ENCODE data around the gene PTPRE.

The PTPRE gene

GRCh38 chr10:127883516-127883915, 23.4 kb upstream of the PTPRE start:
- DNase-seq (ENCODE audit: extremely low read depth, low read depth): no peak
- no peak for TF ChIP-seq CTCF (IDR thresholded peaks at IDR 0.05; ENCODE audit: low read depth, low read length)

DNA sequence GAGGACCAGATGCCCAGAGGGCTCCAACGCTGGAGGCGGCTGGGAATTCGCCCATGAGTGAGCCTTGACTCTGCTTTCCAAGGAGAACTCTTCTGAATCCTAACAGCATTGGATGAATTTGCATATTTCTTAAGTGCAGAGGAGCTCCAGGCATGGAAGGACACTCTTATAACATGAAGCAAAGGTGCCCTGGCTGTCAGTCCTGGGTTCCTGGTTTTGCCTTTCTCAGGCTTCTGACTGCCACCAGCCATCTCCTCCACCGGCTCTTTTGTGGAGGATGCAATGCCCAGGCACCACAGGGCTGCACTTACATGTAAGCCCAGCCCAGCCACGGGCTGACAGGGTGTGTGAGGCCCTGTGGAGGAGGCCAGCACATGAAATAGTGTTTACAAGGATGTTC, 22.4 kb upstream of the PTPRE start:
- TF ChIP-seq CTCF (IDR thresholded peaks at IDR 0.05; ENCODE audit: low read depth, low read length): no peak

DNA sequence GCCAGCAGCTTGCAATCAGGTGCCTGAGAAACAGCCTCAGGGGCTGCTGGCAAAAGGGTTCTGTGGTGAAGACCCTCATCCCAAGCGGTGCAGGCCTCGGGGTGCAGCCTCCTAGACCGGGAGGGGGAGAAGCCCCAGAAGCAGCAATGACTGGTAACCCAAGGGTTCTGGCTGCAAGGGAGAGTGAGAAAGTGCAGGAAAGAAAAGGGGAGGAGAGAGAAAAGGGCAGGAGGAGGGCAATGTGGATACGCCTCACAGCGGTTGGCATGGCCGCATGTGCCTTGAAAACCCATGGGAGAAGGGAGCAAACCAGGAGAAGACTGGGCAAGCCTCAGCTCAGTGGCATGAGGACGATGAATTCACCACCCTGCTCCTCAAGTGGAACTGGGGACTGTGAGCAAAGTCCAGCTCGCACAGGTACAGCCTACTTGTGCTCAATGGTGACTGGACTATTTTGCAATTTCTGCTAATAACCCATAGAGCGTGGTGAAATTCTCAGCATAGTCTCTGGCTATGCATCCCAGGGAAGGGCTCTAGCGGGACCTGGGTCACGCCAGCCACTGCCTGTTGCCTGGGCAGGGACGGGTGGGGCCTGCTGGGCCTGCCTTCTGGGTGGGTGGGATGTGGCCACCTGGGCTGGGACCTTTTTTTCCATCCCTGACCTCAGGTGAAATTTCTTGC, 20.4 kb upstream of the PTPRE start:
- TF ChIP-seq CTCF (IDR thresholded peaks at IDR 0.05; ENCODE audit: low read depth, low read length): no peak
- no peak for DNase-seq (ENCODE audit: extremely low read depth, low read depth)

More for the DNA sequence above, 22.4 kb upstream of the PTPRE start:
- DNase-seq (ENCODE audit: extremely low read depth, low read depth): no peak

DNA sequence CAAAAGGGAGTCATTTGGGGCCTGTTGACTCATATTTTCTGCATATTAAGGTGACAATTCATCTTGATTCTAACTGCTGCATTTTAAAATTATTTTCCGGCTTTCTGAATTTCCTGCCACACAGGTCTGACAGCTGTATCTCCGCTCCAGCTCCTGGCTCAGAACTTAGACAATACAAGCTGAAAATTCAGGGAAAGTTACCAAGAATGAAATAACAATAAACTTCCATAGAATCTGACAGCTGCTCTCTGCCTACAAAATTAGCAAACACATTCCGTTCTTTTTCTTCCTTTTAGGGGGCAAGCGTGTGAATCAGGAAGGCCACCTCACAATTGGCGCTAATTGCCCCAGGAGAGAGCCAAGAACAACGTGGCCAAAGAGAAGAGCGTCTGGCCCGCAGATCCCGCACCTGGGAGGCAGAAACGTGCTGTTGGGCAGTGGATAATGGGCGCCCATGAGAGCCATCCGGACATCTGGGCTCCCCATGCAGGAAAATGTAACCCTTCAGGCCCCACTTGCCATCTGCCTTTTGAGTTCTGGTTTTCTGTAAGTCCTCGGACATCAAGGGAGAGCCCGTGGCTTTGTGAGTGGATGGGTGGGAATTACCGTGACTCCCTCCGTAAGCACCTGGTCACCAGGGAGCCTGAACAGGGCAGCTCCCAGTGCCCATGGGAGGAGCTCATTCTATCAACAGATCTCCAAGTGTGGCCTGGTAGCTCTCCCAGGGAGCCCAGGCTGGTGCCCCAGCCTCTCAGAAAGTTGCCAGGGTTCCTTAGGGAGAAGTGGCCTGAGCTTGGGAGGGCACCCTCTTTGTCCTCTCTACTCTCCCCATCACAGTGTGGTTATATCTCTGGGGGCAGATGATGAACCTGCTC, 19.1 kb upstream of the PTPRE start:
- no peak for TF ChIP-seq CTCF (IDR thresholded peaks at IDR 0.05; ENCODE audit: low read depth, low read length)
- DNase-seq (ENCODE audit: extremely low read depth, low read depth): no peak

DNA sequence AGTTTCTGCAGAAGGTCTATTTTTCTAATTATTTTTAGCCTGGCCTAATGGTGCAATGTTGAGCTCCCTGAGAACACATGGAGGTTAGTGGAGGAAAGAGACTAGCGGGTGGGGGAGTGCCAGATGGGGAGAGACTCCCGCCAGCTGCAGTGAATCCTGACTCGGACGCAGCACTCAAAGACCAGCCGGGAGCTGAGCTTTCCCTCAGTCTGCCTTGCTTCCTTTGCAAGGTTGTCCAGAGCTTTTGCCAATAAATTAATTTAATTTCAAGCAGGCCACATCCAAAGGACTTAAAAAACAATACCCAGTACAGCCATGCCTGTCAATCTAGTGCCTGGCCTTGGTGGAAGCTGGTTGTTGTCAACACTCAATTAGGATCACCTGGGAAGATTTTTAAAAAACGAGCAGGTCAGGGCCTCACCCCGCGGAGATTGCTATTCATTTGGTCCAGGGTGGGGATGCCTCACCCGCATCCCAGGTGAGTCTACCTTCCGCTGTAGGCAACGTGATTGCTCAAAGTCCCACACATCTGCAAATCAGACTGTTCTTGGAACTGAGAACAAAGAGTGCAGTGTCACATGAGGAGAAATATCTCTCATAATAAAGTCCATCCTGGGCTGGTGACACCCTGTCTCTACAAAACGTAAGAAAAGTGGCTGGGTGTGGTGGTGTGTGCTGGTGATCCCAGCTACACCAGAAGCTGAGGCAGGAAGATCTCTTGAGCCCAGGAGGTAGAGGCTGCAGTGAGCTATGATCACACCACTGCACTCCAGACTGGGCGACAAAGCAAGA, 18.2 kb upstream of the PTPRE start:
- DNase-seq (ENCODE audit: extremely low read depth, low read depth): no peak
- TF ChIP-seq CTCF (IDR thresholded peaks at IDR 0.05; ENCODE audit: low read depth, low read length): no peak

DNA sequence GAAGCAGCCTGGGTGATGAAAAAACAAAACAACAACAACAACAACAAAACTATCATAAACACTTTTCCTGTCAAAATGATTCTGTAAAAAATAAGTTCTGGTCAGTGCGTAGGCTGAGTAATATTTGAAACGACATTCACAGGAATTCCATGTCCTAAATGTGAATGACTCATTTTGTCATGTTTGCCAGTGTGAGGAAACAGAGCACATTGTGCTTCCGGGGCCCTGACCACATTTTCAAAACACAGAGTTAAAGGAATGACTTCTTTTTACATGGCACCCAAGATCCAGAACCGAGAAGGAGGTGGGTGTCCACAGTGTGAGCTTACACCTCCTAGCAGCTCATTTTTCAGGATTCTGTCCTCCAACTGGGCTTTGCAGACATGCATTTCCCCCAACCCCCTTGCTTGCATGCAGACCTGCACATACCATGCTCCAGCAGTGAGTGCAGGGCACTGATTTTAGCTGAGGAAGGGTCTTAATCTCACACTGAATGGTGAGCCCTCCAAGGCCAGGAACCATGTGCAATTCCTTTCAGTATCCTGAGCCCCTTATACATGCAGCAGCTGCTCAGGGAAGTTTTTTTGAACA, 17.2 kb upstream of the PTPRE start:
- no peak for DNase-seq (ENCODE audit: extremely low read depth, low read depth)

More for the DNA sequence above, 17.2 kb upstream of the PTPRE start:
- TF ChIP-seq CTCF (IDR thresholded peaks at IDR 0.05; ENCODE audit: low read depth, low read length): no peak

All from AG09319 (cell line).